HUES48 (cell line): ENCODE data around the gene PANX2.
"Not testable (repeated sequence)": the region's sequence is repeated elsewhere in the genome, so short reads cannot be mapped to it uniquely, and the experiment has no call there.

ENCODE experiments used
- H3K27ac ChIP-seq: one replicate; pipeline ENCODE4 v1.7.0; 2013; ENCODE audit warnings: low read depth, low read length, inconsistent platforms
- H3K27me3 ChIP-seq: 2 replicates; pipeline ENCODE4 v1.6.1; 2013; ENCODE audit warnings: mild to moderate bottlenecking, low read length; ENCODE audit not compliant: control insufficient read depth, insufficient read depth
- H3K36me3 ChIP-seq: 2 replicates; pipeline ENCODE4 v1.6.1; 2013; ENCODE audit warnings: low read length; ENCODE audit not compliant: control insufficient read depth, insufficient read depth
- H3K4me1 ChIP-seq: 2 replicates; pipeline ENCODE4 v1.6.1; 2013; ENCODE audit warnings: mild to moderate bottlenecking, low read length; ENCODE audit not compliant: control insufficient read depth, insufficient read depth
- H3K4me3 ChIP-seq: 2 replicates; pipeline ENCODE4 v1.5.1; 2013; ENCODE audit warnings: mild to moderate bottlenecking, low read depth, low read length
- H3K9ac ChIP-seq: 2 replicates; pipeline ENCODE4 v1.6.1; 2013; ENCODE audit warnings: mild to moderate bottlenecking, low read depth, low read length, moderate library complexity
- H3K9me3 ChIP-seq: 2 replicates; pipeline ENCODE4 v1.6.1; 2013; ENCODE audit warnings: low read length; ENCODE audit not compliant: control insufficient read depth, insufficient read depth

PANX2 gene, protein sequence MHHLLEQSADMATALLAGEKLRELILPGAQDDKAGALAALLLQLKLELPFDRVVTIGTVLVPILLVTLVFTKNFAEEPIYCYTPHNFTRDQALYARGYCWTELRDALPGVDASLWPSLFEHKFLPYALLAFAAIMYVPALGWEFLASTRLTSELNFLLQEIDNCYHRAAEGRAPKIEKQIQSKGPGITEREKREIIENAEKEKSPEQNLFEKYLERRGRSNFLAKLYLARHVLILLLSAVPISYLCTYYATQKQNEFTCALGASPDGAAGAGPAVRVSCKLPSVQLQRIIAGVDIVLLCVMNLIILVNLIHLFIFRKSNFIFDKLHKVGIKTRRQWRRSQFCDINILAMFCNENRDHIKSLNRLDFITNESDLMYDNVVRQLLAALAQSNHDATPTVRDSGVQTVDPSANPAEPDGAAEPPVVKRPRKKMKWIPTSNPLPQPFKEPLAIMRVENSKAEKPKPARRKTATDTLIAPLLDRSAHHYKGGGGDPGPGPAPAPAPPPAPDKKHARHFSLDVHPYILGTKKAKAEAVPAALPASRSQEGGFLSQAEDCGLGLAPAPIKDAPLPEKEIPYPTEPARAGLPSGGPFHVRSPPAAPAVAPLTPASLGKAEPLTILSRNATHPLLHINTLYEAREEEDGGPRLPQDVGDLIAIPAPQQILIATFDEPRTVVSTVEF

GRCh38 chr22:50170453-50171318 lies at the start of gene PANX2:
Gene PANX2, plus strand, starts transcription at chr22:50170731. Its CDS starts 0 bp downstream, at chr22:50170731.
- Histone ChIP-seq H3K9ac (no peak within 1 kb of the TSS), H3K36me3 (no peaks in the 10 kb centered on the region), H3K27ac (no peak within 1 kb of the TSS), H3K9me3 (no peaks in the 10 kb centered on the region), H3K4me3 (peak within 1 kb of the TSS; percentile 70), H3K4me1 (no peaks in the 10 kb centered on the region), H3K27me3 (peaks cover 21% of the 10 kb centered on the region)

GRCh38 chr22:50121202-50121740 lies 49.3 kb upstream of the PANX2 start:
- H3K9ac ChIP-seq: no peak overlapping the region
- peaks cover 5% of the 10 kb centered on the region; the same call in 1 of the 2 replicates for H3K4me1 ChIP-seq
- no peak overlapping the region for H3K4me3 ChIP-seq
- H3K27ac ChIP-seq: no peak overlapping the region
- H3K27me3 ChIP-seq: no peaks in the 10 kb centered on the region
- H3K9me3 ChIP-seq: no peaks in the 10 kb centered on the region
- H3K36me3 ChIP-seq: no peaks in the 10 kb centered on the region

DNA sequence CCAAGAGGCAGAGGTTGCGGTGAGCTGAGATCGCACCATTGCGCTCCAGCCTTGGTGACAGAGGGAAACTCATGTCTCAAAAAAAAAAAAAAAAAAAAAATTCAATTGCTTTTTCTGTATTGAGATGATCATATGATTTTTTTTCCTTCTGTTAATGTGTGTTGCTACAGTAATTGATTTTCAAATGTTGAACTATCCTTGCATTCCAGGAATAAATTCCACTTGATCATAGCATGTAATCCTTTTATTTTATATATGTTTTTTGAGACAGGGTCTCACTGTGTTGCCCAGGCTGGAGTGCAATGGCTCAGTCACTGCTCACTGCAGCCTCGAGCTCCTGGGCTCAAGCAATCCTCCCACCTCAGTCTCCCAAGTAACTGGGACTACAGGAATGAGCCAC lies 47.4 kb upstream of the PANX2 start:
- Histone ChIP-seq H3K4me3 (no peak overlapping the region), H3K27me3 (no peaks in the 10 kb centered on the region), H3K9me3 (no peaks in the 10 kb centered on the region), H3K36me3 (no peaks in the 10 kb centered on the region), H3K27ac (no peak overlapping the region), H3K9ac (no peak overlapping the region), H3K4me1 (peaks cover 5% of the 10 kb centered on the region; the same call in 1 of the 2 replicates)

- H3K27me3 ChIP-seq: no peaks in the 10 kb centered on the region
- H3K4me1 ChIP-seq: no peaks in the 10 kb centered on the region
- no peaks in the 10 kb centered on the region for H3K9me3 ChIP-seq
- no peak overlapping the region for H3K9ac ChIP-seq
- H3K27ac ChIP-seq: no peak overlapping the region
- no peaks in the 10 kb centered on the region for H3K36me3 ChIP-seq
- no peak overlapping the region for H3K4me3 ChIP-seq
These were observed 45.5 kb upstream of the PANX2 start for GRCh38 chr22:50125029-50125428.

GRCh38 chr22:50129121-50129736 lies 41.3 kb upstream of the PANX2 start:
- Histone ChIP-seq H3K9me3 (no peaks in the 10 kb centered on the region), H3K9ac (no peak overlapping the region), H3K27ac (no peak overlapping the region), H3K4me1 (no peaks in the 10 kb centered on the region), H3K27me3 (no peaks in the 10 kb centered on the region), H3K4me3 (no peak overlapping the region), H3K36me3 (no peaks in the 10 kb centered on the region)

DNA sequence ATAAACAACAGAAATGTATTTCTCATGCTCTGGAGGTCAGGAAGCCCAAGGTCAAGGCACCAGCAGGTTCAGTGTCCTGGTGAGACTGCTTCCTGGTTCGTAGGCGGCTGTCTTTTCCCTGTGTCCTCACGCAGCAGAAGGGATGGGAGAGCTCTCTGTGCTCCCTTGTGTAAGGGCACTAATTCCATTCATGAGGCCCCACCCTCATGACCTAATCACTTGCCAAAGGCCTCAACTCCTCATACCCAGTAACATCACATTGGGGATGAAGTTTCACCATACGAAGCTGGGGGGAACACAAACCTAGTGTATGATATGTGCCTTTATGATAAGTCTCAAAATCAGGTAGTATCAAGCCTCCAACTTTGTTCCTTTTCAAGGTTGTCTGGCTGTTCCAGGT lies 38.6 kb upstream of the PANX2 start:
- H3K27ac ChIP-seq: no peak overlapping the region
- H3K36me3 ChIP-seq: no peaks in the 10 kb centered on the region
- H3K4me3 ChIP-seq: no peak overlapping the region
- no peaks in the 10 kb centered on the region for H3K27me3 ChIP-seq
- no peaks in the 10 kb centered on the region for H3K4me1 ChIP-seq
- H3K9ac ChIP-seq: no peak overlapping the region
- H3K9me3 ChIP-seq: no peaks in the 10 kb centered on the region

GRCh38 chr22:50134481-50134880 lies 36.0 kb upstream of the PANX2 start:
- Histone ChIP-seq H3K4me1 (no peaks in the 10 kb centered on the region), H3K9me3 (no peaks in the 10 kb centered on the region), H3K9ac (no peak overlapping the region), H3K4me3 (no peak overlapping the region), H3K36me3 (no peaks in the 10 kb centered on the region), H3K27me3 (no peaks in the 10 kb centered on the region), H3K27ac (no peak overlapping the region)

DNA sequence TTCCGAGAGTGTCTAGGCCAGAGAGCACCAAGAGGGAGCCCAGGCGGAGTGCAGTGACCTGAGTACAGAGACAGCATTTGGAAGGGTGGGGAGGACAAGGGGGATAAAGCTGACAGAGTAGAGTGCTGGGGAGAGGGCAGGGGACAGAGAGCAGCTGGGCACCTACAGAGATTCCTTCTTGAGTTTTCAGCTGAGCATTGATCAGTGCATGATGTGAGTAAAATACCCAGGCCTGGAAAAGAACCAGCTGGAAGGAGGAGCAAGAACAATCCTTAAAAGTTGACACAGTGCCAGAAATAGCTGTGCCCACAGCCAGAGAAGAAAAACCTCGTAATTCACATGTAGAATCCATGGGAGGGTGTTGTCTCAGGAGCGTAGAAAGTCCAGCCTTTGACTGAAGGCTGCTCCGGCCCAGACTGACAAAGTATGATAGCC lies 33.9 kb upstream of the PANX2 start:
- H3K9ac ChIP-seq: no peak overlapping the region
- H3K36me3 ChIP-seq: no peaks in the 10 kb centered on the region
- H3K27me3 ChIP-seq: no peaks in the 10 kb centered on the region
- H3K4me1 ChIP-seq: no peaks in the 10 kb centered on the region
- no peak overlapping the region for H3K27ac ChIP-seq
- H3K4me3 ChIP-seq: no peak overlapping the region
- H3K9me3 ChIP-seq: no peaks in the 10 kb centered on the region

- H3K27ac ChIP-seq, H3K9me3 ChIP-seq, H3K36me3 ChIP-seq, H3K9ac ChIP-seq, H3K4me1 ChIP-seq, H3K4me3 ChIP-seq, H3K27me3 ChIP-seq: not testable (repeated sequence)
These were observed 33.3 kb upstream of the PANX2 start for GRCh38 chr22:50137277-50137676.

- H3K9ac ChIP-seq: no peak overlapping the region
- no peaks in the 10 kb centered on the region for H3K4me1 ChIP-seq
- H3K36me3 ChIP-seq: no peaks in the 10 kb centered on the region
- H3K9me3 ChIP-seq: no peaks in the 10 kb centered on the region
- no peaks in the 10 kb centered on the region for H3K27me3 ChIP-seq
- no peak overlapping the region for H3K27ac ChIP-seq
- H3K4me3 ChIP-seq: no peak overlapping the region
These were observed 32.5 kb upstream of the PANX2 start for GRCh38 chr22:50138041-50138440.
